ENCODE measurements around the gene TMEM132C. TPM values are rescaled to one million over a fixed set of nuclear protein-coding genes. Genes with fewer than 3 reads are reported as not detected.

Gene TMEM132C
- polyA plus RNA-seq, 2 donors: 0.43 to 0.65 TPM

DNA sequence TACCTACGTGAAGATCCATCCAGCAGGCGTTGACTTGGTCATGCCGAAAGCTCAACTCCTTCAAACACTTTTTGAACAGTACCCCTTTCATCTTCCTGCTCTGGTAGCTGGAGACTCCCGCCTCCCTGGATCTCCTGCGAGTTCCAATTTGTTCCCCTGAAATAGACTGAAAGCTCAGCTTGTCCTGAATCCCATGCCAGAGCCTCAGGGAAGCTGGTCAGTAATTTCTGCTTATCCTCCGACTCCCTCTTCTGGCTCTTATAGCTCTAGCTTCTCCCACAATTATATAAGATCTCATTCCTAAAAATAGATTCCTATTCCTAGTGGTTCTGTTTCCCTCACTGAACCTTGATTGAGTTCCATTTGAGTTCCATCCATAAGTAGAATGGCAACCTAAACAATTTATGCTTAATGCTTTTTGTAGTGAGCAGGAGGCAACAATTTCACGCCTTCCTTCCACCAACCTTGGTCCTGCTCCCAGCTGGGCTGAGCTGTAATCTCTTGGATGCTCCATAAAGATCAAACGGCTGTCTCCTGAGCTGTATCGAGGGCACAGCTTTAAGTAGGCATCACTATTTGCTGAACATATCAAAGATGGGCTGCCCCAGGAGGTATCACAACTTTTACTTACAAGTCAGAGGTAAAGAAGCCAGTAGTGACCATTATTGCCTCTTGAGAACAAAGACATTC lies 8.0 kb upstream of the TMEM132C start:
- H3K4me3 ChIP-seq (ENCODE audit: low read depth in 1 of 2, low read length in 2 of 2): no peak overlapping the region
- H3K27ac ChIP-seq (ENCODE audit: low read depth in 2 of 2, low read length in 1 of 2): no peak overlapping the region
- no peaks in the 10 kb centered on the region for H3K36me3 ChIP-seq (ENCODE audit: control insufficient read depth in 2 of 2, insufficient read depth in 2 of 2, low read length in 1 of 2)
- H3K4me1 ChIP-seq (ENCODE audit: control insufficient read depth in 2 of 2, insufficient read depth in 2 of 2, low read length in 1 of 2): no peaks in the 10 kb centered on the region
- no peaks in the 10 kb centered on the region for H3K27me3 ChIP-seq (ENCODE audit: control insufficient read depth in 1 of 2, insufficient read depth in 2 of 2, low read length in 2 of 2)
- peaks cover 0 to 2% of the 10 kb centered on the region in 2 donors for H3K9me3 ChIP-seq (ENCODE audit: control insufficient read depth in 2 of 2, insufficient read depth in 1 of 2, low read depth in 1 of 2, low read length in 1 of 2)
- 43 to 45% methylated on average over 9 of the region's 9 CpGs for WGBS, 2 donors

DNA sequence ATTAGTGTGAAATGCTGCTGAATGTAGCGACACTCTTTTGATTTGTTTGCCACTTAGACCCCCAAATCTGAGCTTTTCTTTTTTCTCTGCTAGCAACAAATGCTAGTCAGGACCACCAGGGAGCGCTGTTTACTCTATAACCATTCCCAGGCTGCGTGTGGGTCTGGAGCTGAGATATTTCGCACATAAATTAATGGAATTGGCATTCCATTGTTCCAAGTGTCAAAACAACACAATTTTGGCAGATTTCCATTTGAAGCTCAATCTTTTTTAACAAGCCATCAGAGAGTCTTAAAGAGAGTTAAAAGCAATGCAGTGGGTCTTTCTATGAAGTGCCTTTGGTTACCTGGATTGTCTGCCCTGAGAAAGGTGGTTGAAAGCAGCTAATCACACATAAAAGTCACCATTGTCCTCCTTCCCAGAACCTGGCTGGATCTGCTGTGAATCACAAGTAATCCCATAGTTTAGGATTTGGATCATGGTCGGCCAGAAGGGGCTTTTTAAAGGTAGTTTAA lies 7.4 kb upstream of the TMEM132C start:
- no peak overlapping the region for H3K27ac ChIP-seq (ENCODE audit: low read depth in 2 of 2, low read length in 1 of 2)
- peaks cover 0 to 2% of the 10 kb centered on the region in 2 donors for H3K9me3 ChIP-seq (ENCODE audit: control insufficient read depth in 2 of 2, insufficient read depth in 1 of 2, low read depth in 1 of 2, low read length in 1 of 2)
- 8 to 12% methylated on average over 5 of the region's 5 CpGs for WGBS, 2 donors
- H3K4me1 ChIP-seq (ENCODE audit: control insufficient read depth in 2 of 2, insufficient read depth in 2 of 2, low read length in 1 of 2): no peaks in the 10 kb centered on the region
- no peaks in the 10 kb centered on the region for H3K36me3 ChIP-seq (ENCODE audit: control insufficient read depth in 2 of 2, insufficient read depth in 2 of 2, low read length in 1 of 2)
- no peak overlapping the region for H3K4me3 ChIP-seq (ENCODE audit: low read depth in 1 of 2, low read length in 2 of 2)
- H3K27me3 ChIP-seq (ENCODE audit: control insufficient read depth in 1 of 2, insufficient read depth in 2 of 2, low read length in 2 of 2): no peaks in the 10 kb centered on the region

DNA sequence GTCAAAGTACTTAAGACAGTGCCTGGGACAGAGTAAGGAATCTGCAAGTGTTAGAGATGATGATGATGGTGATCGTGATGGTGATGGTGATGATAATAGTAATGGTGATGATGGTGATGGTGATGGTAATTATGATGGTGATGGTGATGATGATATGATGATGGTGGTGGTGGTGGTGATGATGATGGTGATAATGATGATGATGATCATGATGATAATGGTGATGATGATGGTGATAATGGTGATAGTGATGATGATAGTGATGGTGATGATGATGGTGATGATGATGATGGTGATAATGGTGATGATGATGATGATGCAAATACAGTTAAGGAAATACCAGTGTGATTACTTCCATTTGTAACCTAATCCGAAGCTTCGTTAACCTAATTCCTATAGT lies 5.2 kb upstream of the TMEM132C start:
- Histone ChIP-seq H3K4me1 (ENCODE audit: control insufficient read depth in 2 of 2, insufficient read depth in 2 of 2, low read length in 1 of 2) (no peaks in the 10 kb centered on the region), H3K27ac (ENCODE audit: low read depth in 2 of 2, low read length in 1 of 2) (no peak overlapping the region), H3K36me3 (ENCODE audit: control insufficient read depth in 2 of 2, insufficient read depth in 2 of 2, low read length in 1 of 2) (no peaks in the 10 kb centered on the region), H3K27me3 (ENCODE audit: control insufficient read depth in 1 of 2, insufficient read depth in 2 of 2, low read length in 2 of 2) (no peaks in the 10 kb centered on the region), H3K4me3 (ENCODE audit: low read depth in 1 of 2, low read length in 2 of 2) (no peak overlapping the region), H3K9me3 (ENCODE audit: control insufficient read depth in 2 of 2, insufficient read depth in 1 of 2, low read depth in 1 of 2, low read length in 1 of 2) (peaks cover 0 to 2% of the 10 kb centered on the region in 2 donors)
- 86 to 93% methylated on average over 3 of the region's 3 CpGs for WGBS, 2 donors

DNA sequence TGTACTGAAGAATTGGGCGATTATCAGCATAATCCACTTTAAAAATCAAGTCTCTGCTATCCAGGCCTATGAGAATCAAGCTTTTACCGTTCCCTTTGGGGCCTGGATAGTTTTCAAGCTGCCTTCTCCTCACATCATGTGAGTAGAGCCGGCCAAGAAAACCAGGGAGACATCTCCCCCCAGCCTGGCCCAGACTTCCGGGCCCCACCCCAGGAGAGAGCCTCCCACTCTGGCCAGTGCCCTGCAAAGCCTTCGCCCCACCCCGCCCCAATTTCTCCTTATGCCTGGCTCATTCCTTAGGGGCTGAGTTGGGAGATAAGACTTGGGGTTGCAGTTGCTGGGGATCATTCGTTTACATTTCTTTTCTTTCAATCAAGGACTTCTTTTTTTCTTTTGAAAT lies 1.4 kb upstream of the TMEM132C start:
- peaks cover under 1 to 5% of the 10 kb centered on the region in 2 donors for H3K27me3 ChIP-seq (ENCODE audit: control insufficient read depth in 1 of 2, insufficient read depth in 2 of 2, low read length in 2 of 2)
- no peak overlapping the region for H3K27ac ChIP-seq (ENCODE audit: low read depth in 2 of 2, low read length in 1 of 2)
- H3K4me1 ChIP-seq (ENCODE audit: control insufficient read depth in 2 of 2, insufficient read depth in 2 of 2, low read length in 1 of 2): peaks cover 0 to 2% of the 10 kb centered on the region in 2 donors
- WGBS, 2 donors: 21 to 23% methylated on average over 7 of the region's 7 CpGs
- no peaks in the 10 kb centered on the region for H3K36me3 ChIP-seq (ENCODE audit: control insufficient read depth in 2 of 2, insufficient read depth in 2 of 2, low read length in 1 of 2)
- peaks cover 0 to 4% of the 10 kb centered on the region in 2 donors for H3K9me3 ChIP-seq (ENCODE audit: control insufficient read depth in 2 of 2, insufficient read depth in 1 of 2, low read depth in 1 of 2, low read length in 1 of 2)
- H3K4me3 ChIP-seq (ENCODE audit: low read depth in 1 of 2, low read length in 2 of 2): no peak overlapping the region

DNA sequence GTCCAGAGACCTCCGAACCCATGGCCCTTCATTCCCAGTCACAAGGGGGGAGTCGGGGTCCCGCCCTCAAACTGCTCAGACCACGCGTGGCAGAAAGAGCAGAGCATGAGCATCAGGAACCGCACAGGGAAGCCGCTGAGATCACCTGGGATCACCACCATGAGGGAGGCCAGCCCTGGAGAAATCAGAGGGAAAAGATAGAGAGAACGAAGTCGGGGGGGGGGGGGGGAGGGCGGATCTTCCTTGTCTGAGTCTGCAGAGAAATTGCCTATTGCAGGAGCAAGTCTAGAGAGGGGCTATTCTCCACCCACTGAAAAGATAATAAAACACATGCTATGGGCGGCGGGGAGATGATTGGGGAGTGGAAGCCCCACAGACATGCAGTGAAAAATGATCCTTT lies 884 bp upstream of the TMEM132C start:
- Histone ChIP-seq H3K9me3 (ENCODE audit: control insufficient read depth in 2 of 2, insufficient read depth in 1 of 2, low read depth in 1 of 2, low read length in 1 of 2) (peaks cover 0 to 4% of the 10 kb centered on the region in 2 donors), H3K4me3 (ENCODE audit: low read depth in 1 of 2, low read length in 2 of 2) (no peak overlapping the region), H3K27me3 (ENCODE audit: control insufficient read depth in 1 of 2, insufficient read depth in 2 of 2, low read length in 2 of 2) (peaks cover 3 to 5% of the 10 kb centered on the region in 2 donors), H3K27ac (ENCODE audit: low read depth in 2 of 2, low read length in 1 of 2) (no peak overlapping the region), H3K4me1 (ENCODE audit: control insufficient read depth in 2 of 2, insufficient read depth in 2 of 2, low read length in 1 of 2) (peaks cover 0 to 2% of the 10 kb centered on the region in 2 donors), H3K36me3 (ENCODE audit: control insufficient read depth in 2 of 2, insufficient read depth in 2 of 2, low read length in 1 of 2) (no peaks in the 10 kb centered on the region)
- WGBS, 2 donors: 12 to 16% methylated on average over 12 of the region's 12 CpGs

DNA sequence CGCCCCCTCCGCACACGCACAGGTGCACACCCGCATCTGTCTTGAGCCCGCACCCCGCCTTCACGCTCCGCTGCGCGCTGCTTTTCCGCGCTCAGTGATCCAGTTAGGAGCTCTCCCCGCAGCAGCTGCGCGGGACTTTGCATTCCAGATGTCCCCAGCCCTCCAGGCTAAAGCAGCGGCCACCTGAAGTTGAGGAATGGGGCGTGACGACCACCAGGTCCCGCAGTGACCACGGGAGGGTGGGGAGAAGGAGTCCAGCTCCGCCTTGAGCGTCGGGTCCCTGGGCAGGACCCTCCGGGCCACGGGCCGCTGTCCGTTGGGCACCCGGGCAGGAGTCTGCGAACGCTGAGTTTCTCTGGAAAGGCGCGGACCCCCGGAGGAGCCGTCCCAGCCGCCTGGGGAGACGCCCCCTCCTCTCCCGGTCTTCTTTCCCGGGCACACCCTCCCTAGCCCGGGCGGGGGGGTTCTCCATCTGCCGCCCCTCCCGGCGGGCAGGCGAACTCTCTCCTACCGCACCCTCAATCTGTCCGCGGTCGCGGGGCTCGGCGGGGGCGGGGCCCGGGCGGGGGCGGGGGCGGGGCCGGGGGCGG lies 334 bp upstream of the TMEM132C start:
- no peak overlapping the region for H3K27ac ChIP-seq (ENCODE audit: low read depth in 2 of 2, low read length in 1 of 2)
- no peaks in the 10 kb centered on the region for H3K36me3 ChIP-seq (ENCODE audit: control insufficient read depth in 2 of 2, insufficient read depth in 2 of 2, low read length in 1 of 2)
- 2 to 4% methylated on average over 41 to 58 of the region's 58 CpGs for WGBS, 2 donors
- peaks cover 0 to 2% of the 10 kb centered on the region in 2 donors for H3K4me1 ChIP-seq (ENCODE audit: control insufficient read depth in 2 of 2, insufficient read depth in 2 of 2, low read length in 1 of 2)
- H3K9me3 ChIP-seq (ENCODE audit: control insufficient read depth in 2 of 2, insufficient read depth in 1 of 2, low read depth in 1 of 2, low read length in 1 of 2): peaks cover 0 to 4% of the 10 kb centered on the region in 2 donors
- H3K27me3 ChIP-seq (ENCODE audit: control insufficient read depth in 1 of 2, insufficient read depth in 2 of 2, low read length in 2 of 2): peaks cover 3 to 5% of the 10 kb centered on the region in 2 donors
- H3K4me3 ChIP-seq (ENCODE audit: low read depth in 1 of 2, low read length in 2 of 2): peak overlapping the region in 1 of 2 donors; percentile 40

DNA sequence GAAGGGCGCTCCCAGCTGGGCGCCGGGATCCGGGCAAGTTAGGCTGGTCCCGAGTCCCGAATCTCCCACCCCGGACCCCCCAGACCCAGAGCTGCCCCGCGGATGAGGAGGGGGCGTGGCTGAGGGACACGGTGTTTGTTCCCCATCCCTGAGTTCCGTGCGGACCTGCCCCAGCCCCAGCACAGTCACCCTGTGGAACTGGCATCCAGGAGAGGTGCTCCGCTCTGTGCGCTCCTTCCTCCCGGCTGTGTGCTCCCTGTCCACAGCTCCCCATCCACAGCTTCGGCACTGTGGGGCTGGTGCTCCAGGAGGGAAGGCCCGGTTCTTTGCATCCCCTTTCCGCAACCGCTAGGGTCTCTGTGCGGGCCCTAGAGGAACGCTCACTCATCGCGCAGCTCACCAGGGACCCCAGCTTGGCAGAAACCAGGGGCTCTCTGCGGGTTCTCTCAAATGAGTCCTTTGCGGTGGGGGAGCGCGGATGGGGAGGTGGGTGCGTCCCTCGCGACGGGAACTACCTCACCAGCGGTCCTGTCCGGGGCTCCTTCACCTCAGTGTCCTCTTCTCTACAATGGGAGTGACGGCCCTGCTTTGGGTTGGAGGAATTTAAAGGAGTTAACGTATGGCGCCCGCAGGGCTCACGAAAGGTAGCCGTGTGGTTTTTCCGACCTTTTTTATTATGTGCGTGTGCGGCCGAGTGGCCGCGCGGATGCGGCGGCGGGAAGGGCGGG lies 845 bp downstream of the TMEM132C start:
- Histone ChIP-seq H3K4me3 (ENCODE audit: low read depth in 1 of 2, low read length in 2 of 2) (peak overlapping the region; percentile 37 to 40), H3K4me1 (ENCODE audit: control insufficient read depth in 2 of 2, insufficient read depth in 2 of 2, low read length in 1 of 2) (peaks cover 0 to 2% of the 10 kb centered on the region in 2 donors), H3K27ac (ENCODE audit: low read depth in 2 of 2, low read length in 1 of 2) (peak overlapping the region in 1 of 2 donors; percentile 24), H3K36me3 (ENCODE audit: control insufficient read depth in 2 of 2, insufficient read depth in 2 of 2, low read length in 1 of 2) (no peaks in the 10 kb centered on the region), H3K9me3 (ENCODE audit: control insufficient read depth in 2 of 2, insufficient read depth in 1 of 2, low read depth in 1 of 2, low read length in 1 of 2) (peaks cover 0 to 4% of the 10 kb centered on the region in 2 donors), H3K27me3 (ENCODE audit: control insufficient read depth in 1 of 2, insufficient read depth in 2 of 2, low read length in 2 of 2) (peaks cover 3 to 5% of the 10 kb centered on the region in 2 donors)
- WGBS, 2 donors: 3 to 4% methylated on average over 47 to 51 of the region's 51 CpGs

DNA sequence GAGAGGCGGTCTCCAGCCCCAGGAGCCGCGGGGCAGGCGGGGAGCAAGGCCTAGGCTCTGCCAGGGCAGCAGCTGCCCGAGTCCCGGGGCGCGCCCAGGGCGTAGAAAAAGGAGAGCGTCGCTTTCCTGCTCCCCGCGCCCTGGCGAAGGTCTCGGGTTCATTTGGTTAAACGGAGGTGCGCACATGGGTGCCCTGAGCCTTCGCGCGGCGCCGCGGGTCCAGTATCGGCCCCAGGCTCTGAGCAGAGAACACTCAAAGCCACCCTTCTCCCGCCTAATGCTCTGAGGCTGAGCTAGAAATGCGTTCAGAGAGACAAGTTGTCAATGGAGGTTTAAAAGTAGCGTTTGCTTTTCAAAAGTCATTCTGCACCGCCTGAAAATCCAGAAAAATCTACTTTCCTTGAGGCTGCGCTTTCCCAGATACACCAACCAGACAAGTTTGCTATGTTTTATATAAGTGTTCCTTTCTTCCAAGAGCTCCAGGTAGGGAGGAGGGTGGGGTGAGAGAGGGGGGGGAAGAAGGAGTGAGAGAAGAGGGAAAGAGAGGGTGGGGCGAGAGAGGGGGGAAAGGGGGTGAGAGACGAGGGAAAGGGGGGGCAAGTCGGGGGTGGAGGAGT lies 1.5 kb downstream of the TMEM132C start:
- H3K27me3 ChIP-seq (ENCODE audit: control insufficient read depth in 1 of 2, insufficient read depth in 2 of 2, low read length in 2 of 2): peaks cover 3 to 5% of the 10 kb centered on the region in 2 donors
- peaks cover 0 to 2% of the 10 kb centered on the region in 2 donors for H3K9me3 ChIP-seq (ENCODE audit: control insufficient read depth in 2 of 2, insufficient read depth in 1 of 2, low read depth in 1 of 2, low read length in 1 of 2)
- H3K36me3 ChIP-seq (ENCODE audit: control insufficient read depth in 2 of 2, insufficient read depth in 2 of 2, low read length in 1 of 2): no peaks in the 10 kb centered on the region
- H3K27ac ChIP-seq (ENCODE audit: low read depth in 2 of 2, low read length in 1 of 2): peak overlapping the region in 1 of 2 donors; percentile 24
- peaks cover 0 to 2% of the 10 kb centered on the region in 2 donors for H3K4me1 ChIP-seq (ENCODE audit: control insufficient read depth in 2 of 2, insufficient read depth in 2 of 2, low read length in 1 of 2)
- peak overlapping the region; percentile 20 to 40 for H3K4me3 ChIP-seq (ENCODE audit: low read depth in 1 of 2, low read length in 2 of 2)
- WGBS, 2 donors: 3 to 4% methylated on average over 27 to 32 of the region's 32 CpGs

DNA sequence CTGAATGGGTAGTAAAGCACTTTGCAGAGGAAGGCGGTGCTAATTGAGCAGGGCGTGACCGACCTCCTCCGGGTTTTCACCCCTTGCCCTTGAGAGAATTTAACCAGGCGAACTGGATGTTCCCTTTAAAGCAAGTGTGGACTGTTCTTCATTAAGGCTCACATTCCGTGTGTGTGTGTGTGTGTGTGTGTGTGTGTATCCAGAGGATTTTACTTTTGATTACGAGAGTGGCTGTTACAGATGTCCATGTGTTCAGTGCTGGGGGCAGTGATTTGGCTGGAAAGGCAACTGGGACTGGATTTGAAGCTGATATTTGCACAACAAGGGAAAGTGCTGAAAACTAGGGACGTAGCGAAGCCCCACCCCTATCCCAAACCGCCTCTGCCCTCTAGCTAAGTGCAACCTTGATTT lies 2.2 kb downstream of the TMEM132C start:
- Histone ChIP-seq H3K4me3 (ENCODE audit: low read depth in 1 of 2, low read length in 2 of 2) (no peak overlapping the region), H3K27me3 (ENCODE audit: control insufficient read depth in 1 of 2, insufficient read depth in 2 of 2, low read length in 2 of 2) (peaks cover 3 to 5% of the 10 kb centered on the region in 2 donors)
- WGBS, 2 donors: 5 to 6% methylated on average over 10 of the region's 10 CpGs

More for the DNA sequence above, 2.2 kb downstream of the TMEM132C start:
- Histone ChIP-seq H3K9me3 (ENCODE audit: control insufficient read depth in 2 of 2, insufficient read depth in 1 of 2, low read depth in 1 of 2, low read length in 1 of 2) (peaks cover 0 to 2% of the 10 kb centered on the region in 2 donors), H3K27ac (ENCODE audit: low read depth in 2 of 2, low read length in 1 of 2) (no peak overlapping the region), H3K36me3 (ENCODE audit: control insufficient read depth in 2 of 2, insufficient read depth in 2 of 2, low read length in 1 of 2) (no peaks in the 10 kb centered on the region), H3K4me1 (ENCODE audit: control insufficient read depth in 2 of 2, insufficient read depth in 2 of 2, low read length in 1 of 2) (peaks cover 0 to 2% of the 10 kb centered on the region in 2 donors)
